NCI-H2029 treated with DMSO at 0.1 percent for 48 hours (cell line): ENCODE measurements around the gene ZNF234.
"Not testable (repeated sequence)": the region's sequence is repeated elsewhere in the genome, so short reads cannot be mapped to it uniquely, and the experiment has no call there.

ENCODE experiments used
- DNase-seq: peaks from one replicate; lab custom pipeline; 2025; lab: John Stamatoyannopoulos, UW

The ZNF234 gene

GRCh38 chr19:44141191-44142058 is at the start of gene ZNF234:
Gene ZNF234 (plus strand): TSS chr19:44141554. CDS start chr19:44144633, 3,079 bp downstream.
- DNase-seq, result peak; percentile 71

- no peak for DNase-seq
Observed at GRCh38 chr19:44092108-44092507, 49.2 kb upstream of the ZNF234 start.

DNA sequence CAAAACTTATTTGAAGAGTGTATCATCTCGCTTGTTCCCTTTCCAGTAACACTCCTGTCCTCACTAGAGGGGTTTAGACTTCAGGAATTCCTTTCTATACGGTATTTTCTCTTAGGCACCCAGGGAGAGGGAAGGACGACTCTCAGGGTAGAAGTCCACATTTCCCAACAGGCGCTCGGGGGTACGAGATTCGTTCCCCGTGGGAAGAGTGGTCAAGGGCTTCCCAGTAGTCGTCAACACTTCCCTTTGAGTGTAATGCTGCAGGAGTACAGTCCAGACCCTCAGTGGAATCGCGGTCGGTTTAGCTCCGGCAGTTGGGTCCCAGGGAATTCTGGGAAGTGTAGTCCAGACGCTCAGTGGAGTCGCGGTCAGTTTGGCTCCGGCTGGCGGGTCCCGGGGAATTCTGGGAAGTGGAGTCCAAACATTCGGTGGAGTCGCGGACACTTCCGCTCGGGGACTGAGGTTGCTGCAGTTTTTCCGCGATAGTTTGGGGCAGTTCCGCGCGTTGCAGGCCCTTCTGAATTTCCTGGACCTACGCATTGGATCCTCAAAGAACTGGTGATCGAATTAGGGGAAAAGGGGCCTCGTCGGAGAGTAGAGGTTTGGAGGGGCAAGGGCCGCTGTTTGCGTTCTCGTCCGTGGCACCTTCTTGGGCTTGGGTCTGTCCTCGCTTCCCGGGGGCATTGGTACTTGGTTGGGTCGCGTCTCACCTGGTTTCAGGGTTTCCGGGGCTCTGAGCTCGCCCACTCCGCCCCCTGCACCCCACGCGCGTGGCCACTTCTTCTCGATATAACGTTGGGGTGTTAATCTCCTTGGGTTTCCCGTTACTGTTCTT is 47.2 kb upstream of the ZNF234 start, which contains the start of gene ZNF224:
Gene ZNF224, plus strand, starts transcription at position 431 of the 835 bp plus-strand sequence. CDS start 3,513 bp downstream, outside the sequence.
- peak; percentile 91 for DNase-seq

DNA sequence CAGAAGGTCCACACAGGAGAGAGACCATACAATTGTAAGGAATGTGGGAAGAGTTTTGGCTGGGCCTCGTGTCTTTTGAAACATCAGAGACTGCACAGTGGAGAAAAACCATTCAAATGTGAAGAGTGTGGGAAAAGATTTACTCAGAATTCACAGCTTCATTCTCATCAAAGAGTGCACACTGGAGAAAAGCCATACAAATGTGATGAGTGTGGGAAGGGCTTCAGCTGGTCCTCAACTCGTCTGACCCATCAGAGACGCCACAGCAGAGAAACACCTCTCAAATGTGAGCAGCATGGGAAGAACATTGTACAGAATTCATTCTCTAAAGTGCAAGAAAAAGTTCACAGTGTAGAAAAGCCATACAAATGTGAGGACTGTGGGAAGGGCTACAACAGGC is 33.6 kb upstream of the ZNF234 start:
- no peak for DNase-seq

- DNase-seq, result no peak
Observed at GRCh38 chr19:44109458-44109857, 31.9 kb upstream of the ZNF234 start.

DNA sequence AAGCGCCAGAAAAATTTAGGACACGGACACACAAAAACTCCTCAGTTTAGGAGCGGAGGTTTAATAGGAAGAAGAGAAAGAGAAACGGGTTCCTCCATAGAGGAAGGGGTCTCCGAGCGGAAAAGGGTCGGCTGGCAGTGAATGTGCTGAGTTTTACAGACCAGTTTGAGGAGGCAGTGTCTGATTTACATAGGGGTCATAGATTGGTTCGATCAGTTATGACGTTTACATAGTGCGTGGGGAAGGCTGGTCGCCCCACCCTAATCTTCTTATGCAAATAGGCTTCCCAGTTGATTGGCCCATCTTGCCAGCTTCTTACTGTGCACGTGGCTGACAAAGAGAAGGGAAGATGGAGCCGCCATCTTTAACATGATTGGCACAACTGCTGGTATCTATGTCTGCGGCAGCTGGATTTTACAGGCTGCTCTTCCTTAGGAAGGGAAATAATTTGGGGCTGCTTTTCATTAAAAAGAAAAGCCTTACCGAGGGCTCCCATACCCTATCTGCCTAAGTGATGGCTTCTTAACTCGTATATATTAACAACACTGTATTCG is 29.4 kb upstream of the ZNF234 start:
- DNase-seq, result no peak

GRCh38 chr19:44112802-44113137 is 28.6 kb upstream of the ZNF234 start:
- no peak for DNase-seq

- peak; percentile 88 for DNase-seq
Observed at GRCh38 chr19:44113138-44113783, 28.1 kb upstream of the ZNF234 start, which contains the start of gene ZNF225. Gene ZNF225 (plus strand): TSS chr19:44113399. CDS start chr19:44115828, 2,429 bp downstream.

- DNase-seq, result no peak
Observed at GRCh38 chr19:44113784-44114390, 27.5 kb upstream of the ZNF234 start.

DNA sequence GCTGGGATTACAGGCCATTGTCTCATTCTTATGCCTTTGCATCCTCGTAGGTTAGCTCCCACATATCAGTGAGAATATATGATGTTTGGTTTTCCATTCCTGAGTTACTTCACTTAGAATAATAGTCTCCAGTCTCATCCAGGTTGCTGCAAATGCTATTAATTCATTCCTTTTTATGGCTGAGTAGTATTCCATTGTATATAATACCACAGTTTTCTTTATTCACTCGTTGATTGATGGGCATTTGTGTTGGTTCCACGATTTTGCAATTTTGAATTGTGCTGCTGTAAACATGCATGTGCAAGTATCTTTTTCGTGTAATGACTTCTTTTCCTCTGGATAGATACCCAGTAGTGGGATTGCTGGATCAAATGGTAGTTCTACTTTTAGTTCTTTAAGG is 20.2 kb upstream of the ZNF234 start:
- DNase-seq, result not testable (repeated sequence)

DNA sequence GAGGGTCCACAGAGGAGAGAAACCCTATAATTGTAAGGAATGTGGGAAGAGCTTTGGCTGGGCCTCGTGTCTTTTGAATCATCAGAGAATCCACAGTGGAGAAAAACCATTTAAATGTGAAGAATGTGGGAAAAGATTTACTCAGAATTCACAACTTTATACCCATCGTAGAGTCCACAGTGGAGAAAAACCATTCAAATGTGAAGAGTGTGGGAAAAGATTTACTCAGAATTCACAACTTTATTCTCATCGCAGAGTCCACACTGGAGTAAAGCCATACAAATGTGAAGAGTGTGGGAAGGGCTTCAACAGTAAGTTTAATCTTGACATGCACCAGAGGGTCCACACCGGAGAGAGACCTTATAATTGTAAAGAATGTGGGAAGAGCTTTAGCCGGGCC is 9.4 kb upstream of the ZNF234 start:
- DNase-seq, result no peak

DNA sequence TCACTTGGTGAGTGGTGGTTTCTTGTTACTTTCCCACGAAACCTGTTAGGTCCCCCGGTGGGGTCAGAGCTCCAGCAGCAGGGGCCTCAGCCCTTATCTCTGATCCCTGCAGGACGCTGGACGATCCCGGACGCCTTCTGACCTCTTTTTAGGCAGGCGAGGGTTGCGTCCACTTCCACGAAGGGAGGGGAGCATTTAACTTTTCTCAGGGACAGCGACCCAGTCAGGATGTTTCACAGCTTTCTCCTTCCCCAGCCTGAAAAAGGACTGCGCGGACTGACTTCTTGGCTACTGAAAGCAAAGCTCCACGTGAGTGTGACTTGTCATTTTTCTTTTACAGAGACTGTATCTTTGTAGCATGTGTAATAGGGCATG is 692 bp downstream of the ZNF234 start:
- DNase-seq, result no peak

DNA sequence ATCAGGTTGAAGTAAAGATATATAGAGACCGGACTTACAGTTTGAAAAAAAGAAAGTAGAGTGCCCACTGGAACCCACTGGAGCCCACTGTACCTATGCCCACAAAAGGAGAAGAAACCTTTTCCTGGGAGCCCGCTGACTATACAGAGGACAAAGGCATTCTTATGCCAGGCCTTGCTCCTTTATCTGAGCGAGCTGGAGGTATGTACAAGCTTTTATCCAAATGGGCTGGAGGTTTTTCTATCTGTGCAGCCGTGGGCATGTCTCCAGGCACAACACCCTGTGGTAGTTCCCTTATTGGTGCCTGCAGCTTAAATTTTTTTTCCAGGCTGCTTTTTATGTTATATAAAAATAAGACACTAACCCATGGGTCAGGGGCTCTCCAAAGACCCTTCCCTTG is 8.4 kb downstream of the ZNF234 start:
- DNase-seq, result no peak

GRCh38 chr19:44151491-44151890 is 10.1 kb downstream of the ZNF234 start:
- no peak for DNase-seq

- DNase-seq, result no peak
Observed at GRCh38 chr19:44156475-44156874, 15.1 kb downstream of the ZNF234 start.

DNA sequence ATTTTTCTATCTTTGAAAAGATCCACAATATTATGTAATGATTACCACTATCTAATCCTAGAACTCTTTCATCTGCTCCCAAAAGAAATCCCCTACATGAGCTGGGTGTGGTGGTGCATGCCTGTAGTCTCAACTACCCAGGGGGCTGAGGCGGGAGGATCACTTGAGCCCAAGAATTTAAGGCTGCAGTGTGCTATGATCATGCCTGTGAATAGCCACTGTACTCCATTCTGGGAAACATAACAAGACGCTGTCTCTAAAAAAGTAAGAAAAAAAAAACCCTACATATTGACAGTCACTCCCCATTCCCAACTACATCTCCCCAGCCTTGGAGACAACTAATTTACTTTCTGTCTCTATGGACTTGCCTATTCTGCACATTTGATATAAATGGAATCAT is 22.4 kb downstream of the ZNF234 start:
- no peak for DNase-seq

DNA sequence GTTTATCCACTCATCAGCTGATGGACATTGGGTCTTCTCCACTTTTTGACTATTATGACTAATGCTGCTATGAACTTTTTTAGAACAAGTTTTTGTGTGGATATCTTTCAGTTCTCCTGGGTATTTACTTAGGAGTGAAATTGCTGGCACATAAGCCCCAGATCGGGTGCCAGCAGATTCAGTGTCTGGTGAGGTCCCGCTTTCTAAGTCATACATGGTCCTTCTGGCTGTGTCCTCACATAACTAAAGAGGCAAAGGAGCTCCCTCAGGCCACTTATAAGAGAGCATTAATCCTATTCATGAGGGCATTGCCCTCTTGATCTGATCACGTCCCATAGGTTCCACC is 22.9 kb downstream of the ZNF234 start:
- DNase-seq, result no peak

DNA sequence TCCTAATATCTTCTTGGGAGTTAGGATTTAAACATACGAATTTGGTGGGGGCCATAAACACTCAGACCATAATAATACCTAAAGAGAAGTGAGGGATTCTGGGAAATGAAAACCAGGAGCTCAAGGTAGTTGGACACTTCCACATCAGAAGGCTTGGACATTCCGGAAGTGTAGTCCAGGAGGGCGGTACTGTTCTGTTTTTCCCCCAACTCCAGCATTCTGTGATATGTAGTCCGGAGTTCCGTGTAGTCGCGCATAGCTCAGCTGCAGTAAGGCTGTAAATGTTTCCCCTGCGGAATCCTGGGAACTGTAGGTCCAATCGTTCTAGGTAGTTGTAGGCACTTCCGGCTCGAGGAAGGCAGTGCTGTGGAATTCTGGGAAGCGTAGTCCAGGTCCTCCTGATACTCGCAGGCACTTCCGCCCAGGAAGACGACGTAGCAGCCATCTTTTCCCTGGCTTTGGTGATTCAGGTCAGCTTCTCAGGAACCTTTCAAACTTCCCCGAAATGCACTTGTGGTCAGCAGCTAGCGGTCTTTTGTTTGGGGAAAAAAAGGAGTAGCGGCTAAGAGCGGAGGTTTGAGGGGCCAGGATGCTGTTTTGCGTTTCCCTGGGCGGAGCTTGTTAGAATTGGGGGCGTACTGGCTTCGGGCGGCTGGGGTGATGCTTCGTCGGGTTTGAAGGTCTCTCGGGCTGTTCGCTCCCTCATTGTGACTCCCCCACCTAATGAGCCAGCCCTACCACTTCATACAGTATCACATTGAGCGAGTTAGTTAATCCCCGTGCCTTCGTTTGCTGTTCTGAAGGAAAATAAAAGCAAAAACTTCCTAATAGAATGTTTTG is 23.5 kb downstream of the ZNF234 start, which contains the start of gene ZNF226:
Gene ZNF226, plus strand, starts transcription at position 428 of the 840 bp plus-strand sequence. CDS start 4,981 bp downstream, outside the sequence.
- DNase-seq, result peak; percentile 99

GRCh38 chr19:44170660-44171059 is 29.3 kb downstream of the ZNF234 start:
- not testable (repeated sequence) for DNase-seq

GRCh38 chr19:44176590-44176989 is 35.2 kb downstream of the ZNF234 start:
- DNase-seq, result no peak

DNA sequence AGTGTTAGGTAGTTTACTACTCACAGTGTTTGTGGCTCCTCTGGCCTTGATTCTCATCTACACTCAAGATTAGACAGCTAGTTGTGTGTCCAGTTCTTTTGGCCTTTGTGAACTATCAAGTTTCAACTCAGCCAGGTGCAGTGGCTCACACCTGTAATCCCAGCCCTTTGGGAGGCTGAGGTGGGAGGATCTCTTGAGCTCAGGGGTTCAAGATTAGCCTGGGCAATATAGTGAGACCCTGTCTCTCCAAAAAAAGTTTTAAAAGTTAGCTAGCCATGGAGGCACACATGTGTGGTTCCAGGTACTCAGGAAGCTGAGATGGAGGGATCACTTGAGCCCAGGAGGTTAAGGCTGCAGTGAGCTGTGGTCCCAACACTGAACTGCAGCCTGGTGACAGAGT is 39.6 kb downstream of the ZNF234 start:
- DNase-seq, result no peak
